A673 (cell line): Measurements from ENCODE around the gene PTRH2. TPM values are rescaled to one million over a fixed set of nuclear protein-coding genes. Genes with fewer than 3 reads are reported as not detected.

Experiments used
- BruUV-seq: library from RNA; stranded (reverse); fragments of 400-500 nt; replicated peaks from 2 replicates; lab custom pipeline; 2021; lab: Mats Ljungman, UMichigan
- CTCF ChIA-PET: fragments of 300-600 bp; sonication (Branson Sonifier 250); formaldehyde crosslinking; loops from one replicate; lab custom pipeline; 2022; ENCODE audit warnings: antibody characterized with exemption; lab: Charles Lee
- POLR2A ChIA-PET: fragments of 300-600 bp; sonication (Branson Sonifier 250); formaldehyde crosslinking; loops from one replicate; lab custom pipeline; 2022; ENCODE audit warnings: antibody characterized with exemption; ENCODE audit not compliant: low non-redundant PET; lab: Charles Lee
- DNase-seq: peaks from one replicate; pipeline ENCODE4 v3.0.0-alpha.2; 2015; ENCODE audit warnings: low spot score
- H3K27ac ChIP-seq: fragments of 200-600 bp; sonication (generic); 2 replicates; pipeline ENCODE4 v1.5.1; 2016; ENCODE audit warnings: mixed run types, low read depth, mild to moderate bottlenecking, mixed read lengths, antibody characterized with exemption, low read length; ENCODE audit not compliant: poor library complexity, severe bottlenecking
- H3K27me3 ChIP-seq: fragments of 200-600 bp; sonication (generic); replicated peaks from 2 replicates; pipeline ENCODE4 v1.6.1; 2017; ENCODE audit warnings: mixed run types, low read depth, mild to moderate bottlenecking, mixed read lengths, antibody characterized with exemption, low read length; ENCODE audit not compliant: insufficient read depth, poor library complexity
- H3K36me3 ChIP-seq: fragments of 200-600 bp; sonication (generic); 2 replicates; pipeline ENCODE4 v1.6.1; 2016; ENCODE audit warnings: mixed run types, mild to moderate bottlenecking, mixed read lengths, antibody characterized with exemption, low read length; ENCODE audit not compliant: insufficient read depth, poor library complexity, severe bottlenecking
- H3K4me1 ChIP-seq: fragments of 200-600 bp; sonication (generic); 2 replicates; pipeline ENCODE4 v1.6.1; 2017; ENCODE audit warnings: mixed run types, mild to moderate bottlenecking, mixed read lengths, antibody characterized with exemption, low read length; ENCODE audit not compliant: insufficient read depth, poor library complexity, severe bottlenecking
- H3K4me3 ChIP-seq: fragments of 200-600 bp; sonication (generic); 2 replicates; pipeline ENCODE4 v1.5.1; 2016; ENCODE audit warnings: low read depth, mixed run types, mild to moderate bottlenecking, mixed read lengths, low read length; ENCODE audit not compliant: poor library complexity, severe bottlenecking
- H3K9me3 ChIP-seq: fragments of 200-600 bp; sonication (generic); 2 replicates; pipeline ENCODE4 v1.6.1; 2016; ENCODE audit warnings: mixed run types, low read depth, mild to moderate bottlenecking, mixed read lengths, antibody characterized with exemption, low read length; ENCODE audit not compliant: poor library complexity, severe bottlenecking
- CTCF ChIP-seq: fragments of 300-800, 200-600 bp; sonication (generic); conservative IDR thresholded peaks from 2 replicates; pipeline ENCODE4 v1.5.1; 2017; ENCODE audit warnings: low read depth, mild to moderate bottlenecking, antibody characterized with exemption, low read length, moderate library complexity, mixed read lengths
- EZH2 ChIP-seq: fragments of 200-600 bp; sonication (generic); IDR thresholded peaks from 2 replicates; pipeline ENCODE4 v1.6.1; 2017; ENCODE audit warnings: borderline replicate concordance, low read depth, mild to moderate bottlenecking, mixed read lengths, antibody characterized with exemption, low read length; ENCODE audit not compliant: poor library complexity, severe bottlenecking
- intact Hi-C: fragments of 100-400 bp; cut with micrococcal nuclease; formaldehyde crosslinking; loops from one replicate; pipeline ENCODE4 v1.10.0; 2022; ENCODE audit not compliant: unreplicated experiment
- total RNA-seq: library from RNA; stranded (reverse); gene quantifications from 2 replicates; pipeline ENCODE4 v1.2.3, GENCODE V29; 2021

The PTRH2 gene
- total RNA-seq, 1 experiment from 2014 or later = 50.3 TPM

GRCh38 chr17:59752922-59753321, 45.7 kb upstream of the PTRH2 start:
- H3K4me3 ChIP-seq = no peak overlapping the region
- H3K27ac ChIP-seq = no peak overlapping the region
- CTCF ChIA-PET = interaction anchor here (0.6 to 2.9 kb wide), 3 partner anchors 68 to 187 kb away, joined by 6 to 24 read pairs (median 13); no protein-coding TSS in a partner anchor
- DNase-seq = no peak
- intact Hi-C loops = loop anchor here (1.0 to 2.0 kb wide), 2 partner anchors 86 to 106 kb away; no protein-coding TSS in a partner anchor
- no TSS peak for BruUV-seq
- POLR2A ChIA-PET = no interaction called here
- no peaks in the 10 kb centered on the region for H3K9me3 ChIP-seq
- H3K4me1 ChIP-seq = peaks cover 26% of the 10 kb centered on the region
- no peak for TF ChIP-seq CTCF
- no peak for TF ChIP-seq EZH2
- H3K27me3 ChIP-seq = no peaks in the 10 kb centered on the region
- no peaks in the 10 kb centered on the region for H3K36me3 ChIP-seq

GRCh38 chr17:59752446-59752845, 45.2 kb upstream of the PTRH2 start:
- Histone ChIP-seq H3K27ac (no peak overlapping the region), H3K9me3 (no peaks in the 10 kb centered on the region), H3K4me1 (peaks cover 26% of the 10 kb centered on the region), H3K4me3 (no peak overlapping the region), H3K36me3 (no peaks in the 10 kb centered on the region), H3K27me3 (no peaks in the 10 kb centered on the region)
- no peak for DNase-seq
- CTCF ChIA-PET = interaction anchor here (0.6 to 2.9 kb wide), 3 partner anchors 69 to 187 kb away, joined by 6 to 24 read pairs (median 13); no protein-coding TSS in a partner anchor
- TF ChIP-seq CTCF = no peak
- TF ChIP-seq EZH2 = no peak
- no TSS peak for BruUV-seq
- POLR2A ChIA-PET = interaction anchor here (0.6 to 0.7 kb wide), 2 partner anchors 95 to 107 kb away, joined by 4 to 6 read pairs; no protein-coding TSS in a partner anchor
- intact Hi-C loops = loop anchor here (2.0 kb wide), 1 partner anchor 106 kb away; no protein-coding TSS in a partner anchor

DNA sequence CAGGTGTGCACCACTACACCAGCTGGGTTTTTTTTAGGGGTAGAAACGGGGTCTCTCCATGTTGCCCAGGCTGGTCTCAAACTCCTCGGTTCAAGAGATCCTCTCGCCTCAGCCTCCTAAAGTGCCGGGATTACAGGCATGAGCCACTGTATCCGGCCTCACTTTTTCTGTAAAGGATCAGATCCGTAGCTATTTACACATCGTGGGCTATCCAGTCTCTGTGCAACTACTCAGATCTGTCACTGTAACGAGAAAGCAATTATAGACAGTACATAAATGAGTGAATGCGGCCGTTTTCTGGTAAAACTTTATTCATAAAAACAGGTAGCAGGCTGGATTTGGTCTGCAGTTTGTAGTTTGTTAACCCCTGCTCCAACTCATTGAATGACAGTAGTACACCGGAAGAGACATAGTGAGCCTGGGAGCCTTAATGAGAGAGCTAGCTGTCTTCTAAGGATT, 44.8 kb upstream of the PTRH2 start:
- BruUV-seq = no TSS peak
- CTCF ChIA-PET = interaction anchor here (0.6 to 2.9 kb wide), 3 partner anchors 69 to 188 kb away, joined by 6 to 24 read pairs (median 13); no protein-coding TSS in a partner anchor
- Histone ChIP-seq H3K27me3 (no peaks in the 10 kb centered on the region), H3K27ac (no peak overlapping the region), H3K4me1 (peaks cover 26% of the 10 kb centered on the region), H3K36me3 (no peaks in the 10 kb centered on the region), H3K9me3 (no peaks in the 10 kb centered on the region), H3K4me3 (no peak overlapping the region)
- POLR2A ChIA-PET = interaction anchor here (0.5 to 0.7 kb wide), 4 partner anchors 86 to 107 kb away, joined by 4 to 15 read pairs (median 6); no protein-coding TSS in a partner anchor
- DNase-seq = no peak
- intact Hi-C loops = loop anchor here (2.0 kb wide), 1 partner anchor 107 kb away; no protein-coding TSS in a partner anchor
- TF ChIP-seq CTCF = no peak
- no peak for TF ChIP-seq EZH2
